Measurements from ENCODE around the gene SFTPB.

SFTPB gene

DNA sequence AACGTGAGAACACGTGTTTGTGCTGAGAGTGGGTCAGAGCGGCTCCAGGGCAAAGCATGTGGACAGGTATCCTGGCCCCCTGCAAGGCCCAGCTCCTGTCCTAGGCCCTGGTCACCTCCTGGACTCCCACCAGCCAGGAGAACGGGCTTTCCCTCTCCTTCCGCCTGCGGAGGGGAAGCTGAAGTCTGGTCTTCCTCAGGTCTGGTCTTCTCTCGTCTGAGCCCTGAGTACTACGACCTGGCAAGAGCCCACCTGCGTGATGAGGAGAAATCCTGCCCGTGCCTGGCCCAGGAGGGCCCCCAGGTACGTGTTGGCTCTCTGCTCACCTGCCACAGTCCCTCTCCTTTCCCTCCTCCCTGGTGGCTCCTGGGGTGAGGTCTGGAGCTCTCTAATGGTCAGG lies 27.1 kb upstream of the SFTPB start:
- TF ChIP-seq, protein P1, sequence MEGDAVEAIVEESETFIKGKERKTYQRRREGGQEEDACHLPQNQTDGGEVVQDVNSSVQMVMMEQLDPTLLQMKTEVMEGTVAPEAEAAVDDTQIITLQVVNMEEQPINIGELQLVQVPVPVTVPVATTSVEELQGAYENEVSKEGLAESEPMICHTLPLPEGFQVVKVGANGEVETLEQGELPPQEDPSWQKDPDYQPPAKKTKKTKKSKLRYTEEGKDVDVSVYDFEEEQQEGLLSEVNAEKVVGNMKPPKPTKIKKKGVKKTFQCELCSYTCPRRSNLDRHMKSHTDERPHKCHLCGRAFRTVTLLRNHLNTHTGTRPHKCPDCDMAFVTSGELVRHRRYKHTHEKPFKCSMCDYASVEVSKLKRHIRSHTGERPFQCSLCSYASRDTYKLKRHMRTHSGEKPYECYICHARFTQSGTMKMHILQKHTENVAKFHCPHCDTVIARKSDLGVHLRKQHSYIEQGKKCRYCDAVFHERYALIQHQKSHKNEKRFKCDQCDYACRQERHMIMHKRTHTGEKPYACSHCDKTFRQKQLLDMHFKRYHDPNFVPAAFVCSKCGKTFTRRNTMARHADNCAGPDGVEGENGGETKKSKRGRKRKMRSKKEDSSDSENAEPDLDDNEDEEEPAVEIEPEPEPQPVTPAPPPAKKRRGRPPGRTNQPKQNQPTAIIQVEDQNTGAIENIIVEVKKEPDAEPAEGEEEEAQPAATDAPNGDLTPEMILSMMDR (IDR thresholded peaks at IDR 0.05) = no peak
- TF ChIP-seq ZFX (IDR thresholded peaks at IDR 0.05; ENCODE audit: borderline replicate concordance) = no peak
- H3K27ac ChIP-seq = no peak overlapping the region

DNA sequence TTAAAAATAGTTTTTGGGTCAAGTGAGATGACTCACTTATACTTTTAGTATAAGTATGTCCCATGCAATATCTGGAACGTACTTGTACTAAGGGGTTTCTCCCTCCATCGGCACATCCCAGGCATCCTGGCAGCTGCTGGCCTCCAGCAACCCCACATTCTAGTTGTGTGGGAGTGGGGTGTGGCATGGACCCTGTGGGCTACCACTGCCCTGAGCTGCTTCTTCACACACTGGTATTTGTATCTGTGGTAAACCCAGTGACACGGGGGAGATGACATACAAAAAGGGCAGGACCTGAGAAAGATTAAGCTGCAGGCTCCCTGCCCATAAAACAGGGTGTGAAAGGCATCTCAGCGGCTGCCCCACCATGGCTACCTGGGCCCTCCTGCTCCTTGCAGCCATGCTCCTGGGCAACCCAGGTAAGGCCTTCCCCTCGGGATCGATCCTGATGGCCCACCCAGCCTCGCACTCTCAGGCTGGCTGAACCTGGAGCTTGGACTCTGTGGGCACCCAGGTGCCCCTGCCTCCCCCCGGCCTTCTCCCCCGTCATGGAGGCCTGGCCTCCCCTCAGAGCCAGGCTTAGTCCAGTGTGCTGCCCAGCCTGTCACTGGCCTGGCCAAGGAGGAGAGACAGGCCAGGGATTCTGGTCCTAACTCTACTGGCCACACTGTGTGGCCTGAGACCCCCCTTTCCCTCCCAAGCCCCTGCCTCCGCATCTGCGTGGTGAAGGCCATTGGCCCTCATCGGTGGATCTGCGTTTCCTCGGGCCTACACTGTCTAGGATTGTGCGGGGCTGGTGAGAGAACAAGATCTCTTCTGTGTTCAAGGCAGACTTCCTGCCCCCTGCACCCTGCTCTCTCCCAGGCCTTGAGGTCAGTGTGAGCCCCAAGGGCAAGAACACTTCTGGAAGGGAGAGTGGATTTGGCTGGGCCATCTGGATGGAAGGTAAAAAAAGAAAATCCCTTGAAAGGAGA lies 26.3 kb upstream of the SFTPB start, which contains the start of gene GNLY:
TSS of gene GNLY (plus strand) at position 307 of the 974 bp plus-strand sequence. CDS start at position 368, 61 bp downstream.
- no peak within 1 kb of the TSS for H3K27ac ChIP-seq
- TF ChIP-seq ZFX (IDR thresholded peaks at IDR 0.05; ENCODE audit: borderline replicate concordance) = no peak
- TF ChIP-seq, protein P1 (IDR thresholded peaks at IDR 0.05) = no peak

DNA sequence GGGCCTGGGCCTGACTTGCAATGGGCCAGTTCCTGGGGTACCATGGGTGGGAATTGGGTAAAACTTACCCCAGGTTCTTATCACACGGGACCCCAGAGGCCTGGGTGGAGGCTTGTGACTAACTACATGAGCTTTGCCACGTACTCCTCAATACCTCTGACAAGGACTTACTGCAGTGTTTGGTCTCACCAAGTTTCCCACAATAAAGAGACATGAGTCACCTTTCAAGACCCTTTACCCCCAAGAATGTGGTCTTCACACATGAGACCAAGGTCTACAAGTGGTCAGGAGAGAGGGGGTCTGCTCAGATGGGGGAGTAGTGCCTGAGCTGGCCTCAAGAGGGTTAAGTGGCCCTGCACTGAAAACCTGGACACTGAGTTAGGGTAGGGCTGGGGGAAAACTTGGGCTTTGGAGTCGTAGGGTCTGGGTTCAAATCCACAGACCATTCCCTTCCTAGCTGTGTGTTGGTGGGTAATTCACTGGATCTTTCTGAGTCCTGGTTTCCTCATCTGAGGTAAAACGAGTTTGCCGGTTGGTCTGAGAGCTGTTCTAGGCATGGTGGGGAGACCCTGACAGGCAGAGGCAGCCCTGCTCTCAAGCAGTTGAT lies 24.1 kb upstream of the SFTPB start:
- TF ChIP-seq ZFX (IDR thresholded peaks at IDR 0.05; ENCODE audit: borderline replicate concordance) = no peak
- TF ChIP-seq, protein P1 (IDR thresholded peaks at IDR 0.05) = no peak

DNA sequence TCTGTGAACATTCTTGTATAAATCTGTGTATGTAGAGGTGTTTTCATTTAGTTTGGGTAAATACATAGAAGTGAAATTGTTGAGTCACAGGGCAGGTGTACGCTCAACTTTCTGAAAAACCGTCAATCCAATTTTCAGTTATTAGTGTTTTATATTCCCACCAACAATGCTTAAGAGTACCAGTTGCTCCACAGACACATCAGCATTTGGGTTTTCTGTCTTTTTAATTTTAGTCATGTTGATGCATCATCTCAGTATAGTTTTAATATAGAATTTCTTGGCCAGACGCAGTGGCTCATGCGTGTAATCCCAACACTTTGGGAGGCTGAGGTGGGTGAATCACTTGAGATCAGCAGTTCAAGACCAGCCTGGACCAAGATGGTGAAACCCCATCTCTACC lies 22.9 kb upstream of the SFTPB start:
- no peak overlapping the region for H3K27ac ChIP-seq
- TF ChIP-seq, protein P1 (IDR thresholded peaks at IDR 0.05) = no peak
- TF ChIP-seq ZFX (IDR thresholded peaks at IDR 0.05; ENCODE audit: borderline replicate concordance) = no peak

More for the DNA sequence above, 24.1 kb upstream of the SFTPB start:
- no peak overlapping the region for H3K27ac ChIP-seq

DNA sequence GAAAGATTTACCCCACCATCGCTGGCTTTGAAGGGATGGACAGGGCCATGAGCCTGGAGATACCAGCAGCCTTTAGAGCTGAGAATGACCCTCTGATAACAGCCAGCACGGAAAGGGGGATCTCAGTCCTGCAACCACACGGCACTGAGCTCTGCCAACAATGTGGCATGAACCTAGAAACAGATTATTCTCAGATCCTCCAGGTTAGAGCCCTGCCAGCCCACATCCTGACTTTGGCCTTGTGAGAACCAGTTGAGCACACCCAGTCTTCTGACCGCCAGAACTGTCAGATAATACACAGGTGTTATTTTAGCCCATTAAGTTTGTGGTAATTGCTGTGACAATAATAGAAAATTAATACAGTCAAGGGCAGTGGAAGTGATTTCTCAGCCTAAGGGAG lies 16.8 kb upstream of the SFTPB start:
- TF ChIP-seq, protein P1 (IDR thresholded peaks at IDR 0.05) = no peak
- no peak for TF ChIP-seq ZFX (IDR thresholded peaks at IDR 0.05; ENCODE audit: borderline replicate concordance)
- H3K27ac ChIP-seq = no peak overlapping the region

DNA sequence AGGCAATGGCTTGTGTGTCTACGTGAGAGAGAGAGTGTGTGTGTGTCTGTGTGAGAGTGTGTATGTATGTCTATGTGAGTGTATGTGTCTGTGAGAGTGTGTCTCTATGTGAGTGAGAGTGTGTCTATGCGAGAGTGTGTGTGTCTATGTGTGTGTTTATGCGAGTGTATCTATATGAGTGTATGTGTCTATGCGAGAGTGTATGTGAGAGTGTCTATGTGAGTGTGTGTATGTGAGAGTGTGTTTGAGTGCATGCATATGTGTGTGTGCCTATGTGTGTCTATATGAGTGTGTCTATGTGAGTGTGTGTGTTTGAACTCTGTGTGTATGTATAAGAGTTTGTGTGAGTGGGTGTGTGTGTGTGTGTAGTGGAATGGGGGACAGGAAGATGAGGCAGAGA lies 16.4 kb upstream of the SFTPB start:
- no peak overlapping the region for H3K27ac ChIP-seq

More for the DNA sequence above, 16.4 kb upstream of the SFTPB start:
- TF ChIP-seq, protein P1 (IDR thresholded peaks at IDR 0.05) = no peak
- TF ChIP-seq ZFX (IDR thresholded peaks at IDR 0.05; ENCODE audit: borderline replicate concordance) = no peak
